ENCODE data around the gene GABPA.

GRCh38 chr21:25807191-25807590 lies 72.4 kb downstream of the GABPA start:
- TF ChIP-seq CTCF (IDR thresholded peaks at IDR 0.05 in 8 of 11, conservative IDR thresholded peaks at IDR 0.05 in 3 of 11), result no peak
- TF ChIP-seq POLR2A (IDR thresholded peaks at IDR 0.05), result no peak
- TF ChIP-seq POLR2AphosphoS5 (IDR thresholded peaks at IDR 0.05), result no peak
